B cell (primary cell): ENCODE data around the gene PIGQ. TPM values are rescaled to one million over a fixed set of nuclear protein-coding genes. Genes with fewer than 3 reads are reported as not detected.

ENCODE experiments used
- ATAC-seq: fragments of 200-7000 bp; cut with Tn5 transposase; one replicate; pipeline ENCODE4 v1.10.0; 2021; ENCODE audit warnings: low read depth, mild to moderate bottlenecking, moderate number of reproducible peaks, moderate library complexity
- CTCF ChIA-PET: fragments of 350-600 bp; sonication (Branson Sonifier 250); formaldehyde crosslinking; loops from one replicate; lab custom pipeline; 2021; ENCODE audit warnings: antibody characterized with exemption, inconsistent platforms; lab: Charles Lee
- POLR2A ChIA-PET: fragments of 350-600 bp; sonication (Branson Sonifier 250); formaldehyde crosslinking; loops from one replicate; lab custom pipeline; 2021; ENCODE audit warnings: antibody characterized with exemption; lab: Charles Lee
- DNase-seq: peaks from one replicate; pipeline ENCODE4 v3.0.0; 2013
- H2AFZ ChIP-seq: 2 replicates; pipeline ENCODE4 v1.6.1; 2012; ENCODE audit warnings: mild to moderate bottlenecking, low read depth, low read length; ENCODE audit not compliant: insufficient read depth, poor library complexity, severe bottlenecking
- H3K27ac ChIP-seq, 2 donors: 1 replicate in 1 of 2; 2 replicates in 1 of 2; pipeline ENCODE4 v1.5.1; 2012 to 2013; ENCODE audit warnings: low read length in 2 of 2, mild to moderate bottlenecking in 2 of 2, moderate library complexity in 1 of 2
- H3K27me3 ChIP-seq, 4 experiments: fragments of 200-600 bp in 1 of 4; sonication (generic) in 1 of 4; replicated peaks in 1 of 4; 1 replicate in 2 of 4; 2 replicates in 2 of 4; pipeline versions ENCODE4 v1.6.1 to v1.7.0; 2013 to 2016; ENCODE audit warnings: low read length in 3 of 4, mild to moderate bottlenecking in 2 of 4, mixed read lengths in 1 of 4, moderate library complexity in 1 of 4; ENCODE audit not compliant: insufficient read depth in 4 of 4, control insufficient read depth in 3 of 4; ENCODE audit errors: control extremely low read depth in 1 of 4
- H3K36me3 ChIP-seq, 2 experiments: replicated peaks in 1 of 2; 1 replicate in 1 of 2; 2 replicates in 1 of 2; pipeline versions ENCODE4 v1.6.1 to v1.7.1; 2013; ENCODE audit warnings: low read length in 1 of 2; ENCODE audit not compliant: insufficient read depth in 2 of 2, control insufficient read depth in 1 of 2; ENCODE audit errors: control extremely low read depth in 1 of 2, extremely low read depth in 1 of 2
- H3K4me1 ChIP-seq, 2 donors: fragments of 200-600 bp in 1 of 2; sonication (generic) in 1 of 2; 1 replicate in 1 of 2; 2 replicates in 1 of 2; pipeline versions ENCODE4 v1.5.1 to v1.6.1; 2013 to 2017; ENCODE audit warnings: low read length in 2 of 2; ENCODE audit not compliant: control insufficient read depth in 2 of 2, insufficient read depth in 2 of 2
- H3K4me2 ChIP-seq: replicated peaks from 2 replicates; pipeline ENCODE3; 2012; ENCODE audit warnings: mild to moderate bottlenecking, low read depth, low read length; ENCODE audit not compliant: poor library complexity, severe bottlenecking
- H3K4me3 ChIP-seq, 5 experiments: fragments of 200-600 bp in 1 of 5; sonication (generic) in 1 of 5; 1 replicate in 3 of 5; 2 replicates in 2 of 5; pipeline versions ENCODE4 v1.5.1 to v1.7.0; 2011 to 2016; ENCODE audit warnings: low read length in 4 of 5, mild to moderate bottlenecking in 4 of 5, low read depth in 2 of 5, control low read depth in 1 of 5, moderate library complexity in 1 of 5; ENCODE audit not compliant: insufficient read depth in 1 of 5; ENCODE audit errors: control extremely low read depth in 1 of 5, extremely low read depth in 1 of 5
- H3K79me2 ChIP-seq: fragments of 200-600 bp; sonication (generic); one replicate; pipeline ENCODE4 v1.6.0; 2016; ENCODE audit warnings: low read length; ENCODE audit not compliant: control insufficient read depth, insufficient read depth
- H3K9ac ChIP-seq: fragments of 200-600 bp; sonication (generic); 2 replicates; pipeline ENCODE4 v1.6.1; 2017; ENCODE audit warnings: mild to moderate bottlenecking, low read length, moderate library complexity
- H3K9me3 ChIP-seq, 3 donors: one replicate each; pipeline versions ENCODE4 v1.6.1 to v1.7.1; 2013; ENCODE audit warnings: low read length in 2 of 3; ENCODE audit not compliant: control insufficient read depth in 2 of 3, insufficient read depth in 1 of 3; ENCODE audit errors: control extremely low read depth in 1 of 3
- H4K20me1 ChIP-seq: 2 replicates; pipeline ENCODE4 v1.6.0; 2012; ENCODE audit warnings: mild to moderate bottlenecking, low read length; ENCODE audit not compliant: insufficient read depth, control insufficient read depth, poor library complexity, severe bottlenecking
- H3K27ac Mint-ChIP-seq: one replicate; pipeline ENCODE4 v1.8.0; 2021; ENCODE audit warnings: mixed read lengths
- H3K27me3 Mint-ChIP-seq: one replicate; pipeline ENCODE4 v1.8.0; 2021; ENCODE audit warnings: mixed read lengths
- H3K4me1 Mint-ChIP-seq: one replicate; pipeline ENCODE4 v1.8.0; 2021; ENCODE audit warnings: mixed read lengths
- H3K4me3 Mint-ChIP-seq: one replicate; pipeline ENCODE4 v1.8.0; 2021; ENCODE audit warnings: mixed read lengths
- H3K9me3 Mint-ChIP-seq: one replicate; pipeline ENCODE4 v1.8.0; 2022; ENCODE audit warnings: mixed read lengths; ENCODE audit not compliant: insufficient read depth
- EZH2 ChIP-seq: IDR thresholded peaks from 2 replicates; pipeline ENCODE4 v1.6.1; 2012; ENCODE audit warnings: borderline replicate concordance, low read depth, mild to moderate bottlenecking, moderate library complexity, low read length; ENCODE audit not compliant: insufficient read depth, poor library complexity, severe bottlenecking
- WGBS: methylation state at CpG from one replicate; pipeline ENCODE4 v1.1.5; 2013; ENCODE audit warnings: missing lambda C conversion rate; ENCODE audit not compliant: insufficient coverage; 5-methylcytosine and 5-hydroxymethylcytosine counted together
- intact Hi-C: fragments of 100-400 bp; cut with micrococcal nuclease; formaldehyde crosslinking; loops from one replicate; pipeline ENCODE4 v1.10.0; 2022
- polyA plus RNA-seq: library from polyadenylated mRNA; depleted of rRNA; stranded (reverse); fragments of >200 nt; gene quantifications from 2 replicates; pipeline ENCODE4 v1.2.3, GENCODE V29; 2012
- total RNA-seq, 2 donors: library from RNA; stranded (reverse); fragments of 120-200 nt in 1 of 2; gene quantifications; 1 replicate in 1 of 2; 2 replicates in 1 of 2; pipeline versions ENCODE4 v1.2.3 to v1.2.4, GENCODE V29; 2013 to 2022
- TF ChIP-seq, protein P1 (sequence below): fragments of 200-600 bp; IDR thresholded peaks from one replicate; pipeline ENCODE4 v1.8.0; 2022; ENCODE audit warnings: antibody characterized with exemption, mild to moderate bottlenecking

PIGQ gene
- total and polyA plus RNA-seq, 2 donors (not counting 1 experiment from before 2014, with no cell fraction given): 56.9 to 68.5 TPM

DNA sequence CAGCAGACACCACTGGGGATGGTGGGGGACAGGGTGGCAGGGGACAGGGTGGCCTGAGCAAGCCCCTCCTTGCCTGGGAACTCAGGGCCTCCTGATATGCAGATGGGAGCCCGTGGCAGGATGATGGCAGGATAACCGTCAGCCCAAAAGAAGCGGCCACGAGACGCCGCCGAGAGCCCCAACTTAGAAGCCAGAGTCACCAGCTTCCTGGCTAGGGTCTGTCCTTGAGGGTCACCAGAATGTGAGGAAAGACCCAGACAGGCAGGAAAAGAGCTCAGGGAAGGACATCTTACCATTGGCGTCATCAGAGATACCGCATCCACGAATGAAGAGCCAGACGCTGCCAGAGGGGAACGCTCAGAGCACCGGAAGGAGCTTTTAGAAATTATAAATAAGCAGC lies 39.5 kb downstream of the PIGQ start:
- H3K9me3 Mint-ChIP-seq: no peaks in the 10 kb centered on the region
- TF ChIP-seq, protein P1, sequence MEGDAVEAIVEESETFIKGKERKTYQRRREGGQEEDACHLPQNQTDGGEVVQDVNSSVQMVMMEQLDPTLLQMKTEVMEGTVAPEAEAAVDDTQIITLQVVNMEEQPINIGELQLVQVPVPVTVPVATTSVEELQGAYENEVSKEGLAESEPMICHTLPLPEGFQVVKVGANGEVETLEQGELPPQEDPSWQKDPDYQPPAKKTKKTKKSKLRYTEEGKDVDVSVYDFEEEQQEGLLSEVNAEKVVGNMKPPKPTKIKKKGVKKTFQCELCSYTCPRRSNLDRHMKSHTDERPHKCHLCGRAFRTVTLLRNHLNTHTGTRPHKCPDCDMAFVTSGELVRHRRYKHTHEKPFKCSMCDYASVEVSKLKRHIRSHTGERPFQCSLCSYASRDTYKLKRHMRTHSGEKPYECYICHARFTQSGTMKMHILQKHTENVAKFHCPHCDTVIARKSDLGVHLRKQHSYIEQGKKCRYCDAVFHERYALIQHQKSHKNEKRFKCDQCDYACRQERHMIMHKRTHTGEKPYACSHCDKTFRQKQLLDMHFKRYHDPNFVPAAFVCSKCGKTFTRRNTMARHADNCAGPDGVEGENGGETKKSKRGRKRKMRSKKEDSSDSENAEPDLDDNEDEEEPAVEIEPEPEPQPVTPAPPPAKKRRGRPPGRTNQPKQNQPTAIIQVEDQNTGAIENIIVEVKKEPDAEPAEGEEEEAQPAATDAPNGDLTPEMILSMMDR: no peak
- no peaks in the 10 kb centered on the region for H3K36me3 ChIP-seq
- H3K4me3 Mint-ChIP-seq: no peak overlapping the region
- 95% methylated on average over 11 of the region's 13 CpGs for WGBS
- no peak overlapping the region for H3K4me3 ChIP-seq
- H3K9ac ChIP-seq: no peak overlapping the region
- peaks cover 8% of the 10 kb centered on the region for H3K4me1 Mint-ChIP-seq
- intact Hi-C loops: no loop called here
- no peak overlapping the region for H3K4me2 ChIP-seq
- no peak overlapping the region for H3K27ac ChIP-seq
- ATAC-seq: no peak
- no peak overlapping the region for H2AFZ ChIP-seq
- no peak for DNase-seq
- H3K27ac Mint-ChIP-seq: no peak overlapping the region
- ChIA-PET CTCF (interaction anchor here (1.0 to 1.6 kb wide), 2 partner anchors 8 to 27 kb away, joined by 3 to 4 read pairs; partner anchors contain the start of gene METTL26), POLR2A (no interaction called here)
- H3K27me3 ChIP-seq: no peaks in the 10 kb centered on the region
- no peaks in the 10 kb centered on the region for H3K27me3 Mint-ChIP-seq
- peaks cover 45% of the 10 kb centered on the region for H4K20me1 ChIP-seq
- H3K79me2 ChIP-seq: peaks cover 66% of the 10 kb centered on the region
- peaks cover 0 to 19% (median 10%) of the 10 kb centered on the region in 3 donors for H3K9me3 ChIP-seq
- no peaks in the 10 kb centered on the region for H3K4me1 ChIP-seq

DNA sequence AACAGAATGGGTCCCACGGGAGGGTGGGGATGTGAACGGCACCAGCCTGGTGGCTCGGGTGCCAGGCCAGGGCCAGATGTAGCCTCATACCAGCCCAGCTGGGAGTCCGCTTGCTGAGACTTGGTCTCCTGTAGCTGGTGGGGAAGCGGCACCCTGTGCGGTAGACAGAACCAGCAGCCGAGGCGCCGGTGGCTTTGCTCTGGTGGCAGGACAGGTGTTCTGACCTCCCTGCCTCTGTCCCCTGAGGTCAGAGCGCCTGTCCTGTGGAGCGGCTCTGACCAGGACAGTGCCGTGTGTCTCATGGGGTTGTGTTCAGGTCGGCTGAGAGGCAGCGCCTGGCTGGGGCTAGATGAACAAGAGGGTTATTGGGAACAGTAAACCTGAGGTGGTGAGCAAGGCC lies 40.2 kb downstream of the PIGQ start:
- intact Hi-C loops: loop anchor here (2.0 kb wide), 1 partner anchor 31 kb away; no protein-coding TSS in a partner anchor
- Histone ChIP-seq H3K9ac (no peak overlapping the region), H3K4me2 (no peak overlapping the region), H2AFZ (no peak overlapping the region), H4K20me1 (peaks cover 50% of the 10 kb centered on the region), H3K4me3 (no peak overlapping the region), H3K79me2 (peaks cover 63% of the 10 kb centered on the region), H3K9me3 (peaks cover 0 to 16% (median 10%) of the 10 kb centered on the region in 3 donors), H3K27me3 (no peaks in the 10 kb centered on the region), H3K4me1 (peaks cover 0 to 2% of the 10 kb centered on the region in 2 donors), H3K36me3 (no peaks in the 10 kb centered on the region), H3K27ac (no peak overlapping the region)
- ChIA-PET POLR2A (no interaction called here), CTCF (interaction anchor here (1.0 to 1.6 kb wide), 4 partner anchors 9 to 26 kb away, joined by 3 to 4 read pairs (median 4); partner anchors contain the start of gene METTL26)
- ATAC-seq (no peak), DNase-seq (no peak)
- Mint-ChIP-seq H3K9me3 (no peaks in the 10 kb centered on the region), H3K4me1 (peaks cover 13% of the 10 kb centered on the region), H3K27ac (no peak overlapping the region), H3K27me3 (no peaks in the 10 kb centered on the region), H3K4me3 (no peak overlapping the region)
- no peak for TF ChIP-seq EZH2
- TF ChIP-seq, protein P1: no peak
- WGBS: 56% methylated on average over 14 of the region's 14 CpGs
